Activated CD8-positive, alpha-beta memory T cell treated with anti-CD3 and anti-CD28 coated beads for 36 hours (primary cell): ENCODE data around the gene SOX13. TPM values are rescaled to one million over a fixed set of nuclear protein-coding genes. Genes with fewer than 3 reads are reported as not detected.

Experiments used
- CTCF ChIA-PET: fragments of 350-600 bp; sonication (Branson Sonifier 250); formaldehyde crosslinking; loops from one replicate; lab custom pipeline; 2021; ENCODE audit warnings: antibody characterized with exemption; lab: Charles Lee
- POLR2A ChIA-PET: fragments of 350-600 bp; sonication (Branson Sonifier 250); formaldehyde crosslinking; loops from one replicate; lab custom pipeline; 2021; ENCODE audit warnings: antibody characterized with exemption; lab: Charles Lee
- total RNA-seq, 2 experiments: library from RNA; stranded (reverse); gene quantifications; one replicate each; pipeline ENCODE4 v1.2.3, GENCODE V29; 2021

The SOX13 gene
- total RNA-seq, 2 experiments from 2014 or later, result 2.0 to 2.6 TPM

DNA sequence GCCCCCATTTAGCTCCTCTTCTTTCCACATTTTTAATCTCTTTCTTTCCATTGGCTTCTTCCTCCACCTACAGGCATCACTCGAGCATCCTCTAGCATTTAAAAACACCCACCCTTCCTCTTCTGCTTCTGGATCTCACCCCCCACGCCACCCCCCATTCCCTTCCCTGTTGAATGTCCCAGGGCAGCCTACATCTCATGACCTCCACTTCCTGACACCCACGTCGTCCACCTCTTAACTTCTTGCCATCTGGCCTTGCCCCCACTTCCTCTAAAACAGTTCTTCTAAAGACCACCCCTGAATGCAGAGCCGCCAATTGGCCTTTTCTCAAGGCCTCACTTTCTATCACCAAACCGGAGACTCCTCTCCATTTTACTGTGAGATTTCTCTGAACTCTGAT lies 85.0 kb downstream of the SOX13 start:
- ChIA-PET POLR2A (no interaction called here), CTCF (interaction anchor here (3.0 kb wide), 1 partner anchor 206 kb away, joined by 10 read pairs; no protein-coding TSS in a partner anchor)

DNA sequence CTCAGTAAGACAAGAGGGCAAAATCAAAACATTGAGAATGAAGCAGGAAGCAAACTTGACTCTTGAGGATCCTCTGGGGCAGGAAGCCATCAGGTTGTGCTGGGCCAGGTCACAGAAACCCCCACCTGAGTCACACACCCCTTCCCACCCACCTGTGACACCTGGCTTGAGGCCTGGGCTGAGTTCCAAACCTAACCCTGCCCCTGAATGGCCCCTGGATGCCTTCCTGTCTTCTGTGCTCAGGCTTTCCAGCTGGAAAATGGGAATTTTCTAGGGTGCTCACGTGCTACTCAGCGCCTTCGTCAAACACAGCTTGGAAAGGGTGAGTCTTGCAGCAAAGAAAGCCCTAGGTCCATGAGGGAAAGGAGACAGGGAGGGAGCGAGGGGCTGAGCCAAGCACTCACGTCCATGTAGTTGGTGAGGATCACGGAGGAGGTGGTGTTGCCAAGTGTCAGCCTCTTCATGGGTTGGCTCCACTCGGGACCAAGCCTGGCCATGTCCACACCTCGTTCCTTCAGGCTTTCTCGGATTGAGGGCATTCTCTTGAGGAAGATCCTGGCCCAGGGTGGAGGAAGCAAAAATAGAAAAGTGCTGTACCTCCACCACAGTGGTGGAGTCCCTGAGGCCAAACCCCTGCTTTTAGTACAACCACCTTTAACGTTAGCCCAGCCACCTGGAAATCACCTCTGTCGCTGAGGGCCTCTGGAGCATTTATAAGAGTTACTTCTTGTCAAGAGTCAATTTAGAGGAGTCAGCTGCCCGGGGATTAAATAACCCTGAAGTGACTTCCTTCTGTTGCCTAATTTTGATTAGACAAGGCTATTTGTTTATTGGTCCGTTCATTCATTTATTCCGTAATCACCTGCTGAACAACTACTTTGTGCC lies 88.9 kb downstream of the SOX13 start:
- POLR2A ChIA-PET, result no interaction called here

DNA sequence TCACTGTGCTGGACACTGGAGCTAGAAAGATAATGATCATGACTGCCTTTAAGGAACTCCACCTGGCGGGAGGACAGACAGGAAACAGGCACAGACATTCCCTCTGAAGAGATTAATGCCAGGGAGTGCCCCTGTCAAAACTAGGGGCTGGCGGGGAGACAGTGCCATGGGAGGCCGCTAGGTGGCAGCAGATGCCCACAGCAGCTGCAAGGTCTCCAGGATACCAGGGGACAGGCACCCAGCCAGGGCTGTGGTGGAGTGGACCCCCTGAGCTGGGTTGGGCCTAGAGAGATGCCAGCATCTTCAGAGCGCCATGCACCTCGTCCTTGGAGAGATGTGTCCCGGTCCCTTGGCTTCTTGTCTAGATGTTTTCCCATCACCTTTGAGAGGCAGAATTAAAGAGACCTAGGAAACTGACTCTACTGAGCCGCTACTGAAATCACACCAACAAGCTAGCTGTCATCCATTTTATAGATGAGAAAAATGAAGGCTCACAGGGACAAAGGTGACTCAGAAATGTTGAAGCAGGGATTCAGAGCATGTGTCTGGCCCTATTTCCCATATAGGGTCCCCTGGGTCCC lies 89.7 kb downstream of the SOX13 start:
- CTCF ChIA-PET, result interaction anchor here (0.6 to 2.6 kb wide), 22 partner anchors 13 to 284 kb away, joined by 3 to 16 read pairs (median 4); no protein-coding TSS in a partner anchor
- POLR2A ChIA-PET, result no interaction called here

More for the DNA sequence above, 88.9 kb downstream of the SOX13 start:
- CTCF ChIA-PET, result interaction anchor here (0.9 to 2.6 kb wide), 16 partner anchors 14 to 285 kb away, joined by 3 to 16 read pairs (median 4); no protein-coding TSS in a partner anchor

DNA sequence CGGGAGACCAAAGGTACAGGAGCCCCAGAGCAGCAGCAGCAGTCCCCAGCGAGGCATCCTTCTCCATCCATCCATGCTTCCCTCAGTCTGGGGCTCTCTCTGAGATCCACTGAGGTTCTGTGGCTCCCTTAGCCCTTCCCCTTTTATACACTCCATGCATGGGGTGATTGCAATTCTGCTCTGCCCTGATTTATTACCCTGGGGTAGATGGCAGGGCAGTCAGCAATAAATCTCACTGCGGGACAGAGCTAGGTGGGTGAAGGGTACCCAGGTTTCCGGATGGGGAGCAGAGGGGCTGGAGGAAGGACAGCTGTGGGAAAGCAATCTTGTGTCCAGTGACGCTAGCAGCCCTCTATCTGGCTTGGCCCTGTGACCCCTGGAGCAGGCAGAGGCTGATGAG lies 93.3 kb downstream of the SOX13 start, which contains the start of gene REN:
REN (minus strand) TSS at position 119 of the 400 bp plus-strand sequence; CDS start at position 75, 44 bp downstream.
- CTCF ChIA-PET, result interaction anchor here (1.3 to 2.9 kb wide), 3 partner anchors 41 to 265 kb away, joined by 3 to 9 read pairs (median 3); no protein-coding TSS in a partner anchor
- POLR2A ChIA-PET, result no interaction called here

DNA sequence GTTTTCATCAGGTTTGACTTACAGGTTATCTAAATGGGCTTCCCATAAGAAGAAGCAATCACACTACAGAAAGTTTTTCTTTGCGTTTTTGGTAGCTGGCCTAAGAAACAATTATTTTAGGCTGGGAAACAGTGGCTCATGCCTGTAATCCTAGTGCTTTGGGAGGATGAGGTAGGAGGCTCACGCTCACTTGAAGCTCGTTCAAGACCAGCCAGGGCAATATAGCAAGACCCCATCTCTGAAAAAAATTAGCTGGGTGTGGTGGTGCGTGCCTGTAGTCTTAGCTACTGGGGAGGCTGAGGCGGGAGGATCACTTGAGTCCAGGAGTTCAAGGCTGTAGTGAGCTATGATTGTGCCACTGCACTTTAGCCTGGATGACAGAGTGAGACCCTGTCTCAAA lies 94.8 kb downstream of the SOX13 start:
- CTCF ChIA-PET, result interaction anchor here (0.8 to 1.7 kb wide), 2 partner anchors 16 to 196 kb away, joined by 3 to 5 read pairs; no protein-coding TSS in a partner anchor
- POLR2A ChIA-PET, result no interaction called here

- CTCF ChIA-PET, result interaction anchor here (0.5 to 1.1 kb wide), 4 partner anchors 39 to 252 kb away, joined by 3 read pairs; no protein-coding TSS in a partner anchor
- POLR2A ChIA-PET, result no interaction called here
Observed at GRCh38 chr1:204169858-204170257, 96.9 kb downstream of the SOX13 start.

- ChIA-PET POLR2A (no interaction called here), CTCF (interaction anchor here (0.6 to 1.1 kb wide), 2 partner anchors 38 to 251 kb away, joined by 3 read pairs; no protein-coding TSS in a partner anchor)
Observed at GRCh38 chr1:204170494-204171155, 97.7 kb downstream of the SOX13 start.

- CTCF ChIA-PET, result interaction anchor here (0.6 kb wide), 1 partner anchor 8 kb away, joined by 3 read pairs; no protein-coding TSS in a partner anchor
- POLR2A ChIA-PET, result no interaction called here
Observed at GRCh38 chr1:204171751-204172178, 98.8 kb downstream of the SOX13 start.

DNA sequence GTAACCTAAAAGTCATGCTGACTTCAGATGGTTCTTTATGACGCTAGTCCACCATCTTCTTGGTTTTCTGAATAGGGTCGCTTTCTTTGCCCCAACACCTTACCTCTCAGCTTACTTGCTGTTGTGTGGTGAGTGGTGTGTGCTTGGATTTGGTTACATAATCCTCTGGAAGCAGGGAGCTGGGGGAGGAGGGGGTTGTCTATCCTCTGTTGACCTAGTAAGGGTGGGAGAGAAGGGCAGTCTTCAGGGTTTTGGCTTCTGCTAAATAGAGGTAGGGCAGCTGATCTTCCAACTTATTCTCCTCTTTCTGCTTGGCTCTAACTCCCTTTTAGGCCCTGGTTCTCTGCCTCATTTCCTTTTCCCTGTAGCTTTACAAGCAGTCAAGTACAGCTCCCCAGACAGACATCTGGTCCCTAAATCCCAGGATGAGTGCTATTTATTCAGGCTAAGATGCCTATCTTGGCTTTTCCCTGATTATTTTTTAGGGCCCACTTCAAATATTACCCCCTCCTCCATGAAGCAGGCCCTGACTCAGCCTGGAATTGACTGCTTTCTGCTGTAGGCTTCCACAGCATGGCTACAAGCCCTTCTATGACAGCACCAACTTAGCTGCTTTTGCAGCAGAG lies 99.6 kb downstream of the SOX13 start:
- CTCF ChIA-PET, result interaction anchor here (0.6 kb wide), 1 partner anchor 9 kb away, joined by 3 read pairs; no protein-coding TSS in a partner anchor
- POLR2A ChIA-PET, result no interaction called here

GRCh38 chr1:204174958-204175357 lies 102.0 kb downstream of the SOX13 start:
- CTCF ChIA-PET, result interaction anchor here (1.2 kb wide), 1 partner anchor 12 kb away, joined by 5 read pairs; no protein-coding TSS in a partner anchor

GRCh38 chr1:204176049-204176448 lies 103.1 kb downstream of the SOX13 start:
- ChIA-PET POLR2A (no interaction called here), CTCF (interaction anchor here (1.2 to 1.3 kb wide), 2 partner anchors 13 kb away, joined by 5 read pairs; no protein-coding TSS in a partner anchor)

More at GRCh38 chr1:204174958-204175357, 102.0 kb downstream of the SOX13 start:
- POLR2A ChIA-PET, result no interaction called here

DNA sequence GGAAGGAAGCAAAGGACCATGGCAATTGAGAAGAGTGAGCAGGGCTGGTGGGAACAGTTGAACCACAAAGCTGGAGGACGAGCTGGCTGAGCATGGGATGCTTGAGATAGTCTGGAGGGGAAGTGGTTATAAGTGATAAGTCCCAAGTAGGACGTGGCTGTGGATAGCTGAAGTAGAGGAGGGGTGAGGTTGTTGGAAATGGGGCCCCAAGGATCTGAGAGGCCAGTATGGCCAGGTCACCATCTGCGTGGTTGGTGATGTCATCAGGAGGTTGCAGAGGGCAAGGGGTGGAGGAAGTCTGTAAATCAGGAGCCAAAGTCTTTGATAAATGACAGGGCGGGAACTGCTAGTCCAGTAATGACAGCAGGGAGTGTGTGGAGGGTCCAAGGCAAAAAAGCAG lies 104.2 kb downstream of the SOX13 start:
- ChIA-PET POLR2A (no interaction called here), CTCF (interaction anchor here (0.5 to 1.3 kb wide), 2 partner anchors 14 to 333 kb away, joined by 4 to 5 read pairs; no protein-coding TSS in a partner anchor)

Other genes starting within 250 kb of the SOX13 start
- gene SNRPE, start 211.5 kb upstream of the SOX13 start, total RNA-seq, result 100 to 1,000 TPM; 388 to 390 TPM
- gene ETNK2, start 78.9 kb downstream of the SOX13 start, total RNA-seq, result 1 to 10 TPM in 1 of 2 experiments, under 1 TPM in 1; 0.96 to 1.1 TPM
- gene REN, start 93.2 kb downstream of the SOX13 start, total RNA-seq, result not detected
- gene KISS1, start 123.4 kb downstream of the SOX13 start, total RNA-seq, result not detected
- not detected for gene GOLT1A, start 140.9 kb downstream of the SOX13 start, total RNA-seq